Mesothelial cell of epicardium (in vitro differentiated cells): ENCODE data around the gene TPP2. TPM values are rescaled to one million over a fixed set of nuclear protein-coding genes. Genes with fewer than 3 reads are reported as not detected.

Experiments
- DNase-seq, 2 experiments: peaks; one replicate each; pipeline ENCODE4 v3.0.0; 2021; ENCODE audit warnings: low spot score in 2 of 2; ENCODE audit not compliant: unreplicated experiment in 2 of 2
- H3K27ac Mint-ChIP-seq: 2 replicates; pipeline ENCODE4 v1.8.0; 2021; ENCODE audit warnings: mixed read lengths
- H3K27me3 Mint-ChIP-seq: 2 replicates; pipeline ENCODE4 v1.8.0; 2021; ENCODE audit warnings: low read depth, mixed read lengths
- H3K36me3 Mint-ChIP-seq: 2 replicates; pipeline ENCODE4 v1.8.0; 2021; ENCODE audit warnings: mixed read lengths
- H3K4me1 Mint-ChIP-seq: 2 replicates; pipeline ENCODE4 v1.8.0; 2021; ENCODE audit warnings: mixed read lengths
- H3K4me3 Mint-ChIP-seq: 2 replicates; pipeline ENCODE4 v1.8.0; 2021; ENCODE audit warnings: mild to moderate bottlenecking, moderate library complexity, mixed read lengths
- H3K9me3 Mint-ChIP-seq: 2 replicates; pipeline ENCODE4 v1.8.0; 2021; ENCODE audit warnings: mixed read lengths
- CTCF ChIP-seq: fragments of 200-600 bp; sonication (generic); IDR thresholded peaks from one replicate; pipeline ENCODE4 v1.5.0; 2021; ENCODE audit warnings: antibody characterized with exemption; ENCODE audit not compliant: unreplicated experiment
- total RNA-seq: library from RNA; stranded (reverse); gene quantifications from 3 replicates; pipeline ENCODE4 v1.2.1, GENCODE V29; 2021

TPP2 gene
- total RNA-seq, 1 donor from 2014 or later: 54.2 TPM

- DNase-seq: no peak
- no peak overlapping the region for H3K27ac Mint-ChIP-seq
- H3K9me3 Mint-ChIP-seq: peaks cover 13% of the 10 kb centered on the region
- no peaks in the 10 kb centered on the region for H3K4me1 Mint-ChIP-seq
- H3K36me3 Mint-ChIP-seq: no peaks in the 10 kb centered on the region
- TF ChIP-seq CTCF: no peak
- no peak overlapping the region for H3K4me3 Mint-ChIP-seq
- no peaks in the 10 kb centered on the region for H3K27me3 Mint-ChIP-seq
These were observed 122.0 kb downstream of the TPP2 start for GRCh38 chr13:102718746-102719145.

GRCh38 chr13:102721800-102722231 is 125.0 kb downstream of the TPP2 start:
- Mint-ChIP-seq H3K9me3 (peaks cover 7% of the 10 kb centered on the region), H3K27ac (no peak overlapping the region), H3K4me1 (no peaks in the 10 kb centered on the region), H3K36me3 (no peaks in the 10 kb centered on the region), H3K27me3 (no peaks in the 10 kb centered on the region), H3K4me3 (no peak overlapping the region)
- DNase-seq: no peak
- no peak for TF ChIP-seq CTCF

- DNase-seq: no peak
- H3K4me3 Mint-ChIP-seq: no peak overlapping the region
- H3K27ac Mint-ChIP-seq: no peak overlapping the region
- H3K4me1 Mint-ChIP-seq: no peaks in the 10 kb centered on the region
- H3K36me3 Mint-ChIP-seq: no peaks in the 10 kb centered on the region
- peak; percentile 20 for TF ChIP-seq CTCF
- H3K27me3 Mint-ChIP-seq: no peaks in the 10 kb centered on the region
- H3K9me3 Mint-ChIP-seq: peaks cover 5% of the 10 kb centered on the region
These were observed 128.1 kb downstream of the TPP2 start for GRCh38 chr13:102724923-102725322.

GRCh38 chr13:102726430-102726829 is 129.6 kb downstream of the TPP2 start:
- Mint-ChIP-seq H3K4me3 (no peak overlapping the region), H3K36me3 (no peaks in the 10 kb centered on the region), H3K4me1 (no peaks in the 10 kb centered on the region), H3K27ac (no peak overlapping the region), H3K9me3 (peaks cover 5% of the 10 kb centered on the region), H3K27me3 (peaks cover 8% of the 10 kb centered on the region)
- no peak for TF ChIP-seq CTCF
- no peak for DNase-seq

Other genes starting within 250 kb of the TPP2 start
- 0.02 TPM in 1 of 3 replicates, not detected in the others for gene FGF14, start 194.9 kb upstream of the TPP2 start, total RNA-seq
- gene METTL21C, start 98.1 kb downstream of the TPP2 start, total RNA-seq: not detected in 3 replicates
- 7.8 to 8.6 TPM (median 8.1 TPM) in 3 replicates for gene TEX30, start 176.8 kb downstream of the TPP2 start, total RNA-seq
- 22.0 to 23.2 TPM (median 22.7 TPM) in 3 replicates for gene POGLUT2, start 202.0 kb downstream of the TPP2 start, total RNA-seq
- 34.9 to 39.2 TPM (median 36.7 TPM) in 3 replicates for gene BIVM, start 202.1 kb downstream of the TPP2 start, total RNA-seq
- 45.0 to 51.1 TPM (median 46.6 TPM) in 3 replicates for gene ERCC5, start 249.0 kb downstream of the TPP2 start, total RNA-seq